Coronary artery (tissue), 2 donors: Measurements from ENCODE around the gene ASPRV1.

Source experiments
- DNase-seq: peaks from one replicate; pipeline ENCODE4 v3.0.0-alpha.2; 2017; ENCODE audit warnings: low spot score
- H3K27ac ChIP-seq, 2 donors: fragments of 200-600 bp; sonication (generic); one replicate each; pipeline ENCODE4 v1.5.1; 2016 to 2019
- H3K4me3 ChIP-seq: fragments of 200-600 bp; sonication (generic); 2 replicates; pipeline ENCODE4 v1.5.1; 2016; ENCODE audit warnings: mild to moderate bottlenecking, moderate library complexity
- CTCF ChIP-seq: fragments of 200-600 bp; sonication (generic); IDR thresholded peaks from one replicate; pipeline ENCODE4 v1.5.1; 2019; ENCODE audit warnings: antibody characterized with exemption

The ASPRV1 gene

GRCh38 chr2:69988086-69988635 lies 26.7 kb upstream of the ASPRV1 start:
- DNase-seq = no peak
- H3K4me3 ChIP-seq = no peak overlapping the region
- TF ChIP-seq CTCF = no peak
- no peak overlapping the region for H3K27ac ChIP-seq

- no peak for DNase-seq
- no peak for TF ChIP-seq CTCF
- Histone ChIP-seq H3K27ac (no peak overlapping the region), H3K4me3 (no peak overlapping the region)
Measured at GRCh38 chr2:69986691-69987090, 25.3 kb upstream of the ASPRV1 start.

- TF ChIP-seq CTCF = no peak
- DNase-seq = no peak
- no peak overlapping the region for H3K27ac ChIP-seq
Measured at GRCh38 chr2:69985688-69986087, 24.3 kb upstream of the ASPRV1 start.

GRCh38 chr2:69985216-69985615 lies 23.8 kb upstream of the ASPRV1 start:
- H3K27ac ChIP-seq = no peak overlapping the region
- TF ChIP-seq CTCF = no peak

More at GRCh38 chr2:69985688-69986087, 24.3 kb upstream of the ASPRV1 start:
- no peak overlapping the region for H3K4me3 ChIP-seq

GRCh38 chr2:69983392-69983966 lies 22.0 kb upstream of the ASPRV1 start:
- Histone ChIP-seq H3K4me3 (no peak overlapping the region), H3K27ac (no peak overlapping the region)
- TF ChIP-seq CTCF = no peak
- DNase-seq = no peak

More at GRCh38 chr2:69985216-69985615, 23.8 kb upstream of the ASPRV1 start:
- DNase-seq = no peak
- H3K4me3 ChIP-seq = no peak overlapping the region

GRCh38 chr2:69979902-69980807 lies 18.7 kb upstream of the ASPRV1 start:
- no peak for TF ChIP-seq CTCF
- H3K4me3 ChIP-seq = no peak overlapping the region
- DNase-seq = no peak
- H3K27ac ChIP-seq = no peak overlapping the region
